Keratinocyte (primary cell): ENCODE data around the gene NETO2. TPM values are rescaled to one million over a fixed set of nuclear protein-coding genes. Genes with fewer than 3 reads are reported as not detected.

ENCODE experiments used
- DNase-seq: peaks from one replicate; pipeline ENCODE4 v3.0.0-alpha.2; 2011; ENCODE audit warnings: low read depth, missing footprints, low spot score
- FAIRE-seq: peaks from 2 replicates; lab custom pipeline; 2011; peaks lifted over from hg19 to GRCh38; lab: Jason Lieb, UNC
- H2AFZ ChIP-seq: 2 replicates; pipeline ENCODE4 v1.6.0; 2012; ENCODE audit warnings: low read length, control low read depth, inconsistent platforms; ENCODE audit not compliant: control insufficient read depth
- H3K27ac ChIP-seq: 2 replicates; pipeline ENCODE4 v1.5.1; 2011; ENCODE audit warnings: low read length; ENCODE audit not compliant: control insufficient read depth, insufficient read depth
- H3K27me3 ChIP-seq: 3 replicates; pipeline ENCODE4 v1.6.0; 2011; ENCODE audit warnings: low read length; ENCODE audit not compliant: control insufficient read depth, insufficient read depth; ENCODE audit errors: extremely low read depth
- H3K36me3 ChIP-seq, 2 experiments: 2 replicates in 1 of 2; 3 replicates in 1 of 2; pipeline ENCODE4 v1.5.1; 2011; ENCODE audit warnings: low read length in 2 of 2, mild to moderate bottlenecking in 1 of 2; ENCODE audit not compliant: control insufficient read depth in 2 of 2, insufficient read depth in 2 of 2; ENCODE audit errors: extremely low read depth in 1 of 2
- H3K4me1 ChIP-seq: 3 replicates; pipeline ENCODE4 v1.5.1; 2011; ENCODE audit warnings: low read length; ENCODE audit not compliant: control insufficient read depth, insufficient read depth; ENCODE audit errors: extremely low read depth
- H3K4me2 ChIP-seq: 3 replicates; pipeline ENCODE4 v1.6.0; 2011; ENCODE audit warnings: low read depth, low read length; ENCODE audit not compliant: control insufficient read depth, insufficient read depth; ENCODE audit errors: extremely low read depth
- H3K4me3 ChIP-seq, 3 experiments: fragments of 200-600 bp in 1 of 3; sonication (generic) in 1 of 3; 2 replicates in 2 of 3; 3 replicates in 1 of 3; pipeline ENCODE4 v1.5.1; 2011 to 2016; ENCODE audit warnings: low read length in 3 of 3, mild to moderate bottlenecking in 3 of 3, control low read depth in 2 of 3, inconsistent platforms in 1 of 3, low read depth in 1 of 3, mixed read lengths in 1 of 3, mixed run types in 1 of 3, moderate library complexity in 1 of 3; ENCODE audit not compliant: control insufficient read depth in 2 of 3, insufficient read depth in 2 of 3; ENCODE audit errors: extremely low read depth in 1 of 3
- H3K79me2 ChIP-seq: 2 replicates; pipeline ENCODE4 v1.6.0; 2012; ENCODE audit warnings: low read length; ENCODE audit not compliant: control insufficient read depth, insufficient read depth
- H3K9ac ChIP-seq: 3 replicates; pipeline ENCODE4 v1.6.0; 2011; ENCODE audit warnings: low read length; ENCODE audit not compliant: control insufficient read depth, insufficient read depth; ENCODE audit errors: extremely low read depth
- H3K9me1 ChIP-seq: 3 replicates; pipeline ENCODE4 v1.6.0; 2011; ENCODE audit warnings: low read length; ENCODE audit not compliant: control insufficient read depth, insufficient read depth; ENCODE audit errors: extremely low read depth
- H3K9me3 ChIP-seq: 2 replicates; pipeline ENCODE4 v1.5.1; 2012; ENCODE audit warnings: low read depth, low read length; ENCODE audit not compliant: control insufficient read depth
- H4K20me1 ChIP-seq: 3 replicates; pipeline ENCODE4 v1.6.0; 2011; ENCODE audit warnings: low read length; ENCODE audit not compliant: control insufficient read depth, insufficient read depth; ENCODE audit errors: extremely low read depth
- CTCF ChIP-seq, 3 experiments: IDR thresholded peaks in 1 of 3; conservative IDR thresholded peaks in 1 of 3; optimal IDR thresholded peaks in 1 of 3; 2 replicates in 2 of 3; 3 replicates in 1 of 3; pipeline versions ENCODE3 to v1.5.1; 2011; ENCODE audit warnings: low read length in 3 of 3, mild to moderate bottlenecking in 3 of 3, moderate library complexity in 2 of 3, control low read depth in 1 of 3, inconsistent platforms in 1 of 3; ENCODE audit not compliant: insufficient read depth in 2 of 3; ENCODE audit errors: extremely low read depth in 1 of 3
- EZH2 ChIP-seq: IDR thresholded peaks from one replicate; pipeline ENCODE4 v1.6.1; 2012; ENCODE audit warnings: inconsistent platforms, mild to moderate bottlenecking, low read length, moderate library complexity
- dilution Hi-C: fragments of 300-500 bp; cut with MboI; formaldehyde crosslinking; loops from one replicate; pipeline ENCODE4 v1.7.0; 2020; ENCODE audit warnings: low sequenced_read_pairs; ENCODE audit not compliant: extremely low pct_ligation_motif_present
- polyA plus RNA-seq, 5 experiments: library from polyadenylated mRNA; depleted of rRNA in 3 of 5; stranded (reverse) in 3 of 5; stranded (forward) in 1 of 5; unstranded in 1 of 5; fragments of >200 nt; gene quantifications; 1 replicate in 1 of 5; 2 replicates in 3 of 5; 3 replicates in 1 of 5; pipeline versions ENCODE4 v1.2.1 to v1.2.3, GENCODE V29; 2011 to 2012; ENCODE audit warnings: missing spikeins in 2 of 5, low read depth in 1 of 5, low replicate concordance in 1 of 5

Gene NETO2
- polyA plus RNA-seq, 1 donor (not counting 4 experiments of a cell fraction or from before 2014, with no cell fraction given) = 74.4 TPM

DNA sequence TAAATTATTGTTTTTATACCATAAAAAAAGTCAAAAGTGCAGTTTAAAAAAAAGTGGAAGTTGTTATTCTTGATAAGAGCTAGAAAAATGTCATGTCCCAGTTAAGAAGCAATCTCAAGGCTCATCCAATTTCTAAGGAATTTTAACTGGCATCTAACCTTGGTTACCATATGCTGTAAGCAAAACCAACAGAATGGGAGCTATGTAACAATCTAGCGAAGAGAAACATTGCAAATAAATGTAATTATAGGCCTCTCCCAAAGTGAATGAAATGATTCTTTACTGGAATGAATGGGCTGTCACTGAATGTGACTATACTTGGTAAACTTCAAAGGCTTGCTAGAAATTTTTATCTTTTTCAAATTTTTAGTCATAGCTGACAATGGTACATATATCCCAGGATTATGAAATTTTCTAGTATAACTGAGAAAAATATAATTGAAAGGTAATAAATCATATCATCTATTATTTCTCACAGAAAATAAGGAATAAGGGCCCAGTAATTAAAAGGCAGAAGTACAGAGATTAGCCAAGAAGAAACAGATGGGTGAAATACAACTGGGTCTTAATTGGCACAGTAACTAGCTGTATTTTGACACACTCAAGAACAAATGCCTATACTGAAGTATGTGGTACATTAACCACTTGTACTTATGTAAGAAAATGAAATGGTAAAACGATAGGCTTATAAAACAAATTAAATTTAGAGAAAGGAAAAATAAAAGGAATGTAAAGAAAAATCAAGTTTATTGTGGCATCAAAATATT lies 61.5 kb downstream of the NETO2 start:
- H3K4me3 ChIP-seq = no peak overlapping the region
- no peaks in the 10 kb centered on the region for H3K9me1 ChIP-seq
- no peaks in the 10 kb centered on the region for H3K9me3 ChIP-seq
- H3K4me2 ChIP-seq = no peak overlapping the region
- no peak for TF ChIP-seq EZH2
- TF ChIP-seq CTCF (optimal IDR thresholded peaks at IDR 0.05 in 1 of 3, IDR thresholded peaks at IDR 0.05 in 1 of 3, conservative IDR thresholded peaks at IDR 0.05 in 1 of 3; ENCODE audit: extremely low read depth in 1 of 3, insufficient read depth in 2 of 3, low read length in 3 of 3) = no peak
- H2AFZ ChIP-seq = no peak overlapping the region
- no peaks in the 10 kb centered on the region for H3K4me1 ChIP-seq
- no peaks in the 10 kb centered on the region for H4K20me1 ChIP-seq
- H3K9ac ChIP-seq = no peak overlapping the region
- H3K27me3 ChIP-seq = no peaks in the 10 kb centered on the region
- dilution Hi-C loops = no loop called here
- H3K27ac ChIP-seq = no peak overlapping the region
- DNase-seq (no peak), FAIRE-seq (no peak)
- no peaks in the 10 kb centered on the region for H3K79me2 ChIP-seq
- peaks cover 0 to 11% of the 10 kb centered on the region in 2 experiments for H3K36me3 ChIP-seq

DNA sequence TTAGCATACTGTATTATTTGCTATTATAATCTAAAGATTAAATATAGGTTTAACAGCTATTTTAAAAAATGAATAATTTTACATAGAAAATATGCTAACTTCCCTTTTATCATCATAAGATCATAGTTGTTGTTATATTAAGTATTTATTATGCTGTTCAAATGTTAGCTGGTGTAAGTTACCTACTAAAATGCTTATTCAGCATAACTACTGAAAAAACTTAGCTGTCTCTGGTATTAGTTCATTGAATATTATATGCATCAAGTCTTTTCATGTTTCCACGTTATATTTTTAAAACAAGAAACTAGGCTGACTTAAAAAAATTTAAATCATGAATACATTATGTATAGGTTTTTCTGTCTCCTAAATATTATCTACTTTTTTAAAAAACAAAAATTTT lies 62.6 kb downstream of the NETO2 start:
- FAIRE-seq = no peak
- H2AFZ ChIP-seq = no peak overlapping the region
- H3K36me3 ChIP-seq = peaks cover 0 to 11% of the 10 kb centered on the region in 2 experiments

More for the DNA sequence above, 62.6 kb downstream of the NETO2 start:
- no peaks in the 10 kb centered on the region for H3K27me3 ChIP-seq
- dilution Hi-C loops = no loop called here
- no peak for DNase-seq
- H3K9me1 ChIP-seq = no peaks in the 10 kb centered on the region
- H3K4me2 ChIP-seq = no peak overlapping the region
- no peak overlapping the region for H3K4me3 ChIP-seq
- no peak overlapping the region for H3K27ac ChIP-seq
- no peaks in the 10 kb centered on the region for H3K4me1 ChIP-seq
- H3K9me3 ChIP-seq = no peaks in the 10 kb centered on the region
- TF ChIP-seq CTCF (optimal IDR thresholded peaks at IDR 0.05 in 1 of 3, IDR thresholded peaks at IDR 0.05 in 1 of 3, conservative IDR thresholded peaks at IDR 0.05 in 1 of 3; ENCODE audit: extremely low read depth in 1 of 3, insufficient read depth in 2 of 3, low read length in 3 of 3) (no peak), EZH2 (no peak)
- H3K9ac ChIP-seq = no peak overlapping the region
- H3K79me2 ChIP-seq = no peaks in the 10 kb centered on the region
- H4K20me1 ChIP-seq = no peaks in the 10 kb centered on the region
